Heart left ventricle (tissue), 16 donors: Measurements from ENCODE around the gene AMDHD2. TPM values are rescaled to one million over a fixed set of nuclear protein-coding genes. Genes with fewer than 3 reads are reported as not detected.
A peak's percentile ranks its signal among the peaks of the same experiment; 100 is the strongest.

Source experiments
- ATAC-seq, 4 donors: fragments of 200-7000 bp; cut with Tn5 transposase; one replicate each; pipeline ENCODE4 v1.9.1; 2020 to 2022; ENCODE audit warnings: moderate library complexity in 4 of 4, mild to moderate bottlenecking in 3 of 4, moderate number of reproducible peaks in 1 of 4
- DNase-seq, 5 donors: peaks; one replicate each; pipeline ENCODE4 v3.0.0-alpha.2; 2020
- H3K27ac ChIP-seq, 12 donors: fragments of 200-600 bp; sonication (generic) in 4 of 12; one replicate each; pipeline versions ENCODE4 v1.5.0 to v1.8.0; 2016 to 2022; ENCODE audit warnings: mild to moderate bottlenecking in 2 of 12
- H3K27me3 ChIP-seq, 9 donors: fragments of 200-600 bp; sonication (generic) in 2 of 9; one replicate each; pipeline versions ENCODE4 v1.5.1 to v1.8.0; 2016 to 2022; ENCODE audit warnings: mild to moderate bottlenecking in 3 of 9
- H3K36me3 ChIP-seq, 9 donors: fragments of 200-600 bp; sonication (generic) in 2 of 9; one replicate each; pipeline versions ENCODE4 v1.5.0 to v1.8.0; 2018 to 2022; ENCODE audit warnings: mild to moderate bottlenecking in 2 of 9
- H3K4me1 ChIP-seq, 12 donors: fragments of 200-600 bp; sonication (generic) in 4 of 12; one replicate each; pipeline versions ENCODE4 v1.5.0 to v1.8.0; 2016 to 2022; ENCODE audit warnings: mild to moderate bottlenecking in 3 of 12
- H3K4me3 ChIP-seq, 12 donors: fragments of 200-600 bp; sonication (generic) in 4 of 12; one replicate each; pipeline versions ENCODE4 v1.5.0 to v1.8.0; 2017 to 2022; ENCODE audit warnings: mild to moderate bottlenecking in 9 of 12, moderate library complexity in 4 of 12
- H3K9me3 ChIP-seq, 12 donors: fragments of 200-600 bp; sonication (generic) in 4 of 12; one replicate each; pipeline versions ENCODE4 v1.5.0 to v1.8.0; 2016 to 2022; ENCODE audit warnings: mild to moderate bottlenecking in 1 of 12
- CTCF ChIP-seq, 12 donors: fragments of 200-600 bp; sonication (generic) in 4 of 12; IDR thresholded peaks; one replicate each; pipeline versions ENCODE4 v1.5.0 to v1.8.0; 2018 to 2022; ENCODE audit warnings: antibody characterized with exemption in 12 of 12, mild to moderate bottlenecking in 5 of 12
- POLR2A ChIP-seq, 2 donors: fragments of 450-650 bp; IDR thresholded peaks; one replicate each; pipeline ENCODE4 v1.6.1; 2017; ENCODE audit warnings: antibody characterized with exemption in 2 of 2, mild to moderate bottlenecking in 2 of 2, moderate library complexity in 2 of 2
- whole genome bisulfite sequencing, 4 donors: extraction: QIAGEN DNeasy Blood & Tissue Kit in 2 of 4; methylation state at CpG; one replicate each; pipeline versions ENCODE4 v1.1.5 to v1.1.7; 2013 to 2018; 5-methylcytosine and 5-hydroxymethylcytosine counted together
- intact Hi-C, 10 donors: fragments of 100-400 bp; cut with DNase I; formaldehyde crosslinking; loops; one replicate each; pipeline versions ENCODE4 v1.11.1 to v1.14.2; 2022
- polyA plus RNA-seq, 2 donors: library from polyadenylated mRNA; stranded (reverse); fragments of 200-250 nt; gene quantifications; one replicate each; pipeline ENCODE4 v1.2.3, GENCODE V29; 2013
- total RNA-seq, 9 donors: library from RNA; depleted of rRNA in 2 of 9; stranded (reverse); fragments of >200 nt in 2 of 9; fragmentation: NEBNext Ultra II Directional in 3 of 9; extraction: Animal tissue kit (Norgen Biotek cat#: 25700) in 3 of 9; gene quantifications; one replicate each; pipeline versions ENCODE4 v1.1.0 to v1.2.4, GENCODE V29; 2016 to 2023
- donor health status: ischemic (EF 13 %, LVEDD 7.1; RV severe dilation, severe dysfunction).
- donor health status: healthy with polysubstance abuse.
- donor health status: DM: no; HTN: yes; CAD: no.
- donor health status: DM: no; HTN: no; CAD: no.
- donor health status: ischemic (EF 25% LVEDD 6.9; RV normal size, moderate dysfunction).
- donor health status: ischemic (EF 25% LVEDD 5.7; RV mildly dilated, moderate dysfunction).
- donor health status: healthy.
- donor health status: DM: yes; HTN: yes; CAD: no.
- donor health status: ischemic (EF 35%, LVEDD 5.7; RV mildly dilated, moderate dysfunction).
- donor health status: nonischemic (EF 11% LVEDD 7.7; RV severe dilation, severe dysfunction).
- donor health status: DM: yes; HTN: yes; CAD: no.
- donor health status: PGD.
- donor health status: ischemic (EF 29% LVEDD 5.4; RV normal size, mild dysfunction).
- donor health status: nonischemic (EF 23%, LVEDD 6.1; RV moderate dilation, normal function).

Gene AMDHD2
- total and polyA plus RNA-seq, 11 donors = 8.9 to 34.0 (median 11.8) TPM

- peak in 3 of 4 donors; percentile 57 to 74 (median 60) for ATAC-seq
- TF ChIP-seq POLR2A (IDR thresholded peaks at IDR 0.05) (no peak), CTCF (IDR thresholded peaks at IDR 0.05) (peak; percentile 6 to 59 (median 46))
- H3K4me1 ChIP-seq = peaks cover 9 to 51% (median 29%) of the 10 kb centered on the region in 12 donors
- H3K4me3 ChIP-seq = peak overlapping the region; percentile 62 to 87 (median 76)
- H3K27me3 ChIP-seq = peaks cover 11 to 43% (median 28%) of the 10 kb centered on the region in 9 donors
- DNase-seq = peak; percentile 45 to 81 (median 56)
- H3K9me3 ChIP-seq = no peaks in the 10 kb centered on the region
- H3K27ac ChIP-seq = peak overlapping the region; percentile 13 to 95 (median 88)
- H3K36me3 ChIP-seq = no peaks in the 10 kb centered on the region
- intact Hi-C loops = loop anchor here in 2 of 10 donors (2.0 kb wide), 3 partner anchors 23 to 45 kb away; partner anchors contain the start of gene CCNF (in 1 of the 2)
- 0 to 1% (median 0%) methylated on average over 40 to 100 of the region's 100 CpGs for WGBS, 4 donors
Observed at GRCh38 chr16:2473999-2474876, 45.9 kb upstream of the AMDHD2 start.

- H3K36me3 ChIP-seq = no peaks in the 10 kb centered on the region
- peak within 1 kb of the TSS; percentile 62 to 87 (median 77) for H3K4me3 ChIP-seq
- 0 to 4% (median 1%) methylated on average over 5 to 77 of the region's 77 CpGs for WGBS, 4 donors
- peak; percentile 80 to 93 (median 93) for ATAC-seq
- intact Hi-C loops = loop anchor here in 2 of 10 donors (2.0 kb wide), 3 partner anchors 22 to 46 kb away; partner anchors contain the start of gene CCNF (in 1 of the 2)
- peaks cover 9 to 48% (median 28%) of the 10 kb centered on the region in 12 donors for H3K4me1 ChIP-seq
- peak within 1 kb of the TSS; percentile 13 to 95 (median 88) for H3K27ac ChIP-seq
- peak; percentile 88 to 95 (median 90) for DNase-seq
- no peaks in the 10 kb centered on the region for H3K9me3 ChIP-seq
- H3K27me3 ChIP-seq = peaks cover 11 to 36% (median 28%) of the 10 kb centered on the region in 9 donors
- TF ChIP-seq CTCF (IDR thresholded peaks at IDR 0.05) (no peak), POLR2A (IDR thresholded peaks at IDR 0.05) (peak in 1 of 2 donors; percentile 82)
Observed at GRCh38 chr16:2474877-2475412, 45.2 kb upstream of the AMDHD2 start, which contains the start of gene TBC1D24. Gene TBC1D24 (plus strand): TSS chr16:2475127. CDS start chr16:2496149, 21,022 bp downstream.

- H3K4me1 ChIP-seq = peaks cover 9 to 47% (median 28%) of the 10 kb centered on the region in 12 donors
- peak overlapping the region in 7 of 12 donors; percentile 20 to 90 (median 55) for H3K27ac ChIP-seq
- DNase-seq (peak in 1 of 5 donors; percentile 66), ATAC-seq (no peak)
- no peak for TF ChIP-seq POLR2A (IDR thresholded peaks at IDR 0.05)
- TF ChIP-seq CTCF (IDR thresholded peaks at IDR 0.05) = no peak
- no peaks in the 10 kb centered on the region for H3K36me3 ChIP-seq
- no peaks in the 10 kb centered on the region for H3K9me3 ChIP-seq
- intact Hi-C loops = loop anchor here in 3 of 10 donors (1.0 to 2.0 kb wide), 4 partner anchors 16 to 47 kb away; partner anchors contain the start of gene CCNF (in 1 of the 3)
- peak overlapping the region; percentile 30 to 87 (median 76) for H3K4me3 ChIP-seq
- WGBS, 4 donors = 16 to 20% (median 17%) methylated on average over 35 to 55 of the region's 55 CpGs
- H3K27me3 ChIP-seq = peaks cover 11 to 29% (median 26%) of the 10 kb centered on the region in 9 donors
Observed at GRCh38 chr16:2475413-2476344, 44.5 kb upstream of the AMDHD2 start.
